NT2/D1 (cell line): Measurements from ENCODE around the gene RRAGB.

Experiments used
- SUZ12 ChIP-seq: IDR thresholded peaks from 2 replicates; pipeline ENCODE4 v1.6.1; 2011; ENCODE audit not compliant: insufficient read length, insufficient read depth; ENCODE audit errors: extremely low read depth
- ZNF274 ChIP-seq: IDR thresholded peaks from 2 replicates; pipeline ENCODE4 v1.6.1; 2011; ENCODE audit warnings: mild to moderate bottlenecking, low read depth, low read length

GRCh38 chrX:55778322-55778721 is 60.8 kb downstream of the RRAGB start:
- TF ChIP-seq ZNF274 (no peak), SUZ12 (no peak)
